GM12873 (cell line): ENCODE measurements around the gene UBE2F.

Experiments used
- CTCF ChIP-seq: IDR thresholded peaks from 2 replicates; pipeline ENCODE4 v1.5.1; 2012; ENCODE audit warnings: low read depth, mild to moderate bottlenecking, moderate library complexity, low read length, control low read depth; ENCODE audit not compliant: insufficient read depth; ENCODE audit errors: missing control alignments

Gene UBE2F

GRCh38 chr2:237946423-237946822, 20.4 kb upstream of the UBE2F start:
- TF ChIP-seq CTCF = no peak

GRCh38 chr2:237951878-237952277, 14.9 kb upstream of the UBE2F start:
- TF ChIP-seq CTCF = no peak

- TF ChIP-seq CTCF = no peak
Observed at GRCh38 chr2:237952851-237953250, 14.0 kb upstream of the UBE2F start.

- no peak for TF ChIP-seq CTCF
Observed at GRCh38 chr2:237955640-237956401, 11.0 kb upstream of the UBE2F start.

GRCh38 chr2:237956402-237956736, 10.4 kb upstream of the UBE2F start:
- TF ChIP-seq CTCF = no peak

- no peak for TF ChIP-seq CTCF
Observed at GRCh38 chr2:237961637-237962036, 5.2 kb upstream of the UBE2F start.

GRCh38 chr2:237962432-237963084, 4.3 kb upstream of the UBE2F start:
- TF ChIP-seq CTCF = no peak
